Lung (tissue), 12 donors: Measurements from ENCODE around the gene SSH2. TPM values are rescaled to one million over a fixed set of nuclear protein-coding genes. Genes with fewer than 3 reads are reported as not detected.
A peak's percentile ranks its signal among the peaks of the same experiment; 100 is the strongest.

ENCODE experiments used
- ATAC-seq: fragments of 200-7000 bp; cut with Tn5 transposase; one replicate; pipeline ENCODE4 v1.9.1; 2020; ENCODE audit warnings: moderate number of reproducible peaks; ENCODE audit not compliant: insufficient read depth, low FRiP score
- DNase-seq, 3 donors: peaks; one replicate each; pipeline ENCODE4 v3.0.0-alpha.2; 2013 to 2017
- H3K27ac ChIP-seq, 2 donors: one replicate each; pipeline ENCODE4 v1.5.1; 2013; ENCODE audit warnings: mild to moderate bottlenecking in 2 of 2, moderate library complexity in 2 of 2, control low read depth in 1 of 2, inconsistent platforms in 1 of 2, low read depth in 1 of 2, low read length in 1 of 2
- H3K27me3 ChIP-seq, 3 donors: one replicate each; pipeline ENCODE4 v1.5.1; 2013; ENCODE audit warnings: low read length in 2 of 3; ENCODE audit not compliant: control insufficient read depth in 3 of 3, insufficient read depth in 3 of 3
- H3K36me3 ChIP-seq, 4 donors: one replicate each; pipeline ENCODE4 v1.5.1; 2013; ENCODE audit warnings: low read length in 4 of 4, mild to moderate bottlenecking in 1 of 4, moderate library complexity in 1 of 4; ENCODE audit not compliant: control insufficient read depth in 4 of 4, insufficient read depth in 4 of 4
- H3K4me1 ChIP-seq, 5 donors: one replicate each; pipeline ENCODE4 v1.5.1; 2013; ENCODE audit warnings: low read length in 5 of 5, mild to moderate bottlenecking in 2 of 5, moderate library complexity in 1 of 5; ENCODE audit not compliant: control insufficient read depth in 5 of 5, insufficient read depth in 5 of 5
- H3K4me3 ChIP-seq: one replicate; pipeline ENCODE4 v1.5.1; 2013; ENCODE audit warnings: mild to moderate bottlenecking, control low read depth, moderate library complexity
- H3K9ac ChIP-seq, 2 donors: one replicate each; pipeline ENCODE4 v1.5.1; 2013; ENCODE audit warnings: low read length in 2 of 2, control low read depth in 1 of 2; ENCODE audit not compliant: insufficient read depth in 1 of 2
- H3K9me3 ChIP-seq, 4 donors: one replicate each; pipeline ENCODE4 v1.5.1; 2013; ENCODE audit warnings: low read length in 3 of 4, mild to moderate bottlenecking in 1 of 4, moderate library complexity in 1 of 4; ENCODE audit not compliant: control insufficient read depth in 4 of 4, insufficient read depth in 3 of 4
- CTCF ChIP-seq: IDR thresholded peaks from 2 replicates; pipeline ENCODE4 v1.5.1; 2012; ENCODE audit warnings: mild to moderate bottlenecking; ENCODE audit errors: control extremely low read depth, extremely low read depth
- WGBS, 2 donors: extraction: QIAGEN DNeasy Blood & Tissue Kit; methylation state at CpG; one replicate each; pipeline ENCODE4 v1.1.7; 2013; 5-methylcytosine and 5-hydroxymethylcytosine counted together
- polyA plus RNA-seq, 2 donors: library from polyadenylated mRNA; stranded (reverse); fragments of 200-250 nt; gene quantifications; one replicate each; pipeline ENCODE4 v1.2.1, GENCODE V29; 2013
- total RNA-seq, 2 donors: library from RNA; depleted of rRNA in 1 of 2; stranded (reverse); fragments of >200 nt in 1 of 2; gene quantifications; one replicate each; pipeline ENCODE4 v1.2.1, GENCODE V29; 2014 to 2021
- donor health status: control.
- donor health status: control.
- donor health status: Bipolar disorder and iron deficiency.
- donor health status: healthy.
- donor health status: DM: yes; HTN: yes; CAD: no.

SSH2 gene
- total and polyA plus RNA-seq, 4 donors, result 23.4 to 69.4 (median 41.1) TPM

GRCh38 chr17:29707212-29707571 is 222.8 kb downstream of the SSH2 start:
- H3K27ac ChIP-seq, result peak overlapping the region in 1 of 2 donors; percentile 82
- no peak overlapping the region for H3K4me3 ChIP-seq
- DNase-seq, result no peak
- H3K27me3 ChIP-seq, result no peaks in the 10 kb centered on the region
- ATAC-seq, result no peak
- no peak for TF ChIP-seq CTCF
- peaks cover 2 to 34% (median 24%) of the 10 kb centered on the region in 5 donors for H3K4me1 ChIP-seq
- peaks cover 0 to 7% (median 4%) of the 10 kb centered on the region in 4 donors for H3K36me3 ChIP-seq
- H3K9ac ChIP-seq, result no peak overlapping the region
- H3K9me3 ChIP-seq, result no peaks in the 10 kb centered on the region

GRCh38 chr17:29706045-29706431 is 224.0 kb downstream of the SSH2 start:
- H3K27me3 ChIP-seq, result no peaks in the 10 kb centered on the region
- H3K9ac ChIP-seq, result no peak overlapping the region
- peaks cover 2 to 27% (median 16%) of the 10 kb centered on the region in 5 donors for H3K4me1 ChIP-seq
- H3K36me3 ChIP-seq, result peaks cover 0 to 13% (median 5%) of the 10 kb centered on the region in 4 donors
- no peak overlapping the region for H3K4me3 ChIP-seq
- H3K27ac ChIP-seq, result peak overlapping the region in 1 of 2 donors; percentile 82
- ATAC-seq, result no peak
- no peaks in the 10 kb centered on the region for H3K9me3 ChIP-seq
- TF ChIP-seq CTCF, result no peak
- no peak for DNase-seq

DNA sequence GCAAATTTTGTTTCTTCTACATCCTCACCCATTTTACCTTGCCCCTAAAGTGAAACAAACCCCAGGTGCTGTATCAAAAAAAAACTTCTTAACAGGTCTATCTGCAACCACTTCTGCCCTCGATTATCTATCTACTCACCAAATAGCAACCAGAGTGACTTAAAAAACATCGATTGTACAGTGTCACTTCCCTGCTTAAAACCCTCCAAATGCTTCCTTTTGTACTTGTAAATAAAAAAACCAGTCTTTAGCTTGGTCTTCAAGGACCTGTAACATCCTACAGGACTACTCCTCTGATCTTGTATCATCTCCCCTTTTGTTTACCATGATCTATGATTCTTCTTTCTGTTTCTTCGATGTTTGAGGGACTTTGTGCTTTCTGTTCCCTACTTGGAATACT is 224.6 kb downstream of the SSH2 start:
- TF ChIP-seq CTCF, result no peak
- H3K27me3 ChIP-seq, result no peaks in the 10 kb centered on the region
- H3K9ac ChIP-seq, result no peak overlapping the region
- 39 to 43% methylated on average over 3 of the region's 3 CpGs for WGBS, 2 donors
- DNase-seq (no peak), ATAC-seq (no peak)
- no peaks in the 10 kb centered on the region for H3K9me3 ChIP-seq
- H3K36me3 ChIP-seq, result peaks cover 0 to 13% (median 5%) of the 10 kb centered on the region in 4 donors
- peaks cover 0 to 21% (median 12%) of the 10 kb centered on the region in 5 donors for H3K4me1 ChIP-seq
- H3K4me3 ChIP-seq, result no peak overlapping the region
- H3K27ac ChIP-seq, result peak overlapping the region in 1 of 2 donors; percentile 65

DNA sequence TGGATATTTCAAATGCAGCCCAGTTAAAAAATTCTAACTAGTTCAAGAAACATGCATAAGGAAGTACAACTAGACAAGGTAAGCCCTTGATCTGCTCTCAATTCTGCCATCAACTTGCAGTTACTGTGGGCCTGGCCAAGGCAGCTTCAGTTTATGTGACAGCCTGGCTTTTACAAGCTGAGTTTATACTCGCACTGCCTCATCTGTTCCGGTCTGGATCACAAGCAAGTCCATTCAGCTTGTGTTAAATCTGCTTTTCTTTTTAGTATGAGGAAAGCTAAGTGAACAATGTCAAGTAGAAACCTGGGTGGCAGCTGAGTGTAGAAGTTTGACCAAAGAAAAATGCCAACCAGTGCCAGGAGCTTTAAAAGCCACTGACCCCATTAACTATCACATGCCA is 230.7 kb downstream of the SSH2 start:
- 64 to 70% methylated on average over 2 of the region's 2 CpGs for WGBS, 2 donors
- peak in 1 of 3 donors; percentile 21 for DNase-seq
- TF ChIP-seq CTCF, result no peak
- no peak overlapping the region for H3K9ac ChIP-seq
- H3K4me3 ChIP-seq, result no peak overlapping the region
- peaks cover 0 to 14% (median 0%) of the 10 kb centered on the region in 5 donors for H3K4me1 ChIP-seq
- H3K27ac ChIP-seq, result peak overlapping the region; percentile 17 to 50
- no peaks in the 10 kb centered on the region for H3K27me3 ChIP-seq
- no peak for ATAC-seq
- H3K36me3 ChIP-seq, result peaks cover 4 to 18% (median 9%) of the 10 kb centered on the region in 4 donors
- H3K9me3 ChIP-seq, result no peaks in the 10 kb centered on the region
